Fibroblast of lung (primary cell): ENCODE data around the gene GTF2F2. TPM values are rescaled to one million over a fixed set of nuclear protein-coding genes. Genes with fewer than 3 reads are reported as not detected.

Experiments
- DNase-seq, 2 donors: peaks; one replicate each; pipeline versions ENCODE4 v3.0.0 to v3.0.0-alpha.2; 2010; ENCODE audit warnings: low read depth in 2 of 2
- H2AFZ ChIP-seq: 2 replicates; pipeline ENCODE4 v1.5.1; 2012; ENCODE audit warnings: low read length, control low read depth, inconsistent platforms
- H3K27ac ChIP-seq: 2 replicates; pipeline ENCODE4 v1.5.1; 2011; ENCODE audit warnings: low read length, control low read depth; ENCODE audit not compliant: insufficient read depth
- H3K27me3 ChIP-seq: 2 replicates; pipeline ENCODE4 v1.5.1; 2011; ENCODE audit warnings: mild to moderate bottlenecking, low read length; ENCODE audit not compliant: control insufficient read depth, insufficient read depth
- H3K36me3 ChIP-seq: 2 replicates; pipeline ENCODE4 v1.5.1; 2011; ENCODE audit warnings: low read length; ENCODE audit not compliant: control insufficient read depth, insufficient read depth
- H3K4me1 ChIP-seq: 2 replicates; pipeline ENCODE4 v1.5.1; 2011; ENCODE audit warnings: low read length; ENCODE audit not compliant: control insufficient read depth, insufficient read depth; ENCODE audit errors: extremely low read depth
- H3K4me2 ChIP-seq: 2 replicates; pipeline ENCODE4 v1.5.1; 2011; ENCODE audit warnings: low read length, control low read depth; ENCODE audit not compliant: insufficient read depth; ENCODE audit errors: extremely low read depth
- H3K4me3 ChIP-seq, 4 experiments: fragments of 200-600 bp in 1 of 4; sonication (generic) in 1 of 4; replicated peaks in 1 of 4; 2 replicates each; pipeline ENCODE4 v1.5.1; 2011 to 2016; ENCODE audit warnings: low read length in 4 of 4, low read depth in 3 of 4, mild to moderate bottlenecking in 3 of 4, control low read depth in 2 of 4, inconsistent platforms in 1 of 4, mixed read lengths in 1 of 4; ENCODE audit not compliant: insufficient read depth in 1 of 4; ENCODE audit errors: control extremely low read depth in 1 of 4
- H3K79me2 ChIP-seq: 2 replicates; pipeline ENCODE4 v1.5.1; 2012; ENCODE audit warnings: mild to moderate bottlenecking, low read length, inconsistent platforms; ENCODE audit not compliant: control insufficient read depth, insufficient read depth
- H3K9ac ChIP-seq: 2 replicates; pipeline ENCODE4 v1.5.1; 2011; ENCODE audit warnings: mild to moderate bottlenecking, low read length, control low read depth; ENCODE audit not compliant: insufficient read depth
- H3K9me3 ChIP-seq: 2 replicates; pipeline ENCODE4 v1.5.1; 2012; ENCODE audit warnings: low read depth, low read length; ENCODE audit not compliant: control insufficient read depth, insufficient read depth
- H4K20me1 ChIP-seq: 2 replicates; pipeline ENCODE4 v1.5.1; 2011; ENCODE audit warnings: low read length; ENCODE audit not compliant: control insufficient read depth, insufficient read depth; ENCODE audit errors: extremely low read depth
- EZH2 ChIP-seq: IDR thresholded peaks from 2 replicates; pipeline ENCODE4 v1.5.1; 2012; ENCODE audit warnings: low read length, control low read depth, mild to moderate bottlenecking; ENCODE audit errors: missing control alignments
- polyA plus RNA-seq, 2 donors: library from polyadenylated mRNA; depleted of rRNA in 1 of 2; stranded (reverse) in 1 of 2; unstranded in 1 of 2; fragments of >200 nt; gene quantifications; 2 replicates each; pipeline ENCODE4 v1.2.1, GENCODE V29; 2011 to 2012; ENCODE audit warnings: missing spikeins in 1 of 2
- total RNA-seq: library from RNA; depleted of rRNA; stranded (reverse); fragments of >200 nt; gene quantifications from 2 replicates; pipeline ENCODE4 v1.2.1, GENCODE V29; 2014
- TF ChIP-seq, protein P1 (sequence below), 2 donors: IDR thresholded peaks in 1 of 2; conservative IDR thresholded peaks in 1 of 2; 1 replicate in 1 of 2; 2 replicates in 1 of 2; pipeline ENCODE4 v1.5.1; 2011 to 2012; ENCODE audit warnings: low read length in 2 of 2, control low read depth in 1 of 2, inconsistent platforms in 1 of 2, low read depth in 1 of 2, mild to moderate bottlenecking in 1 of 2

GTF2F2 gene
- total and polyA plus RNA-seq, 2 donors (not counting 1 experiment from before 2014, with no cell fraction given) = 23.4 to 31.7 TPM

GRCh38 chr13:45257638-45258333 is 137.5 kb downstream of the GTF2F2 start:
- Histone ChIP-seq H3K4me3 (no peak overlapping the region), H3K27me3 (no peaks in the 10 kb centered on the region), H3K9me3 (no peaks in the 10 kb centered on the region), H2AFZ (no peak overlapping the region), H3K4me1 (peaks cover 3% of the 10 kb centered on the region), H3K27ac (no peak overlapping the region), H3K4me2 (peak overlapping the region; percentile 56), H3K79me2 (no peaks in the 10 kb centered on the region), H3K9ac (no peak overlapping the region), H4K20me1 (no peaks in the 10 kb centered on the region), H3K36me3 (no peaks in the 10 kb centered on the region)
- peak in 1 of 2 donors; percentile 57 for DNase-seq
- no peak for TF ChIP-seq EZH2
- TF ChIP-seq, protein P1, sequence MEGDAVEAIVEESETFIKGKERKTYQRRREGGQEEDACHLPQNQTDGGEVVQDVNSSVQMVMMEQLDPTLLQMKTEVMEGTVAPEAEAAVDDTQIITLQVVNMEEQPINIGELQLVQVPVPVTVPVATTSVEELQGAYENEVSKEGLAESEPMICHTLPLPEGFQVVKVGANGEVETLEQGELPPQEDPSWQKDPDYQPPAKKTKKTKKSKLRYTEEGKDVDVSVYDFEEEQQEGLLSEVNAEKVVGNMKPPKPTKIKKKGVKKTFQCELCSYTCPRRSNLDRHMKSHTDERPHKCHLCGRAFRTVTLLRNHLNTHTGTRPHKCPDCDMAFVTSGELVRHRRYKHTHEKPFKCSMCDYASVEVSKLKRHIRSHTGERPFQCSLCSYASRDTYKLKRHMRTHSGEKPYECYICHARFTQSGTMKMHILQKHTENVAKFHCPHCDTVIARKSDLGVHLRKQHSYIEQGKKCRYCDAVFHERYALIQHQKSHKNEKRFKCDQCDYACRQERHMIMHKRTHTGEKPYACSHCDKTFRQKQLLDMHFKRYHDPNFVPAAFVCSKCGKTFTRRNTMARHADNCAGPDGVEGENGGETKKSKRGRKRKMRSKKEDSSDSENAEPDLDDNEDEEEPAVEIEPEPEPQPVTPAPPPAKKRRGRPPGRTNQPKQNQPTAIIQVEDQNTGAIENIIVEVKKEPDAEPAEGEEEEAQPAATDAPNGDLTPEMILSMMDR (conservative IDR thresholded peaks at IDR 0.05 in 1 of 2, IDR thresholded peaks at IDR 0.05 in 1 of 2; ENCODE audit: low read depth in 1 of 2, low read length in 2 of 2) = no peak

- peaks cover 3% of the 10 kb centered on the region for H3K4me1 ChIP-seq
- no peak overlapping the region for H3K27ac ChIP-seq
- H3K27me3 ChIP-seq = no peaks in the 10 kb centered on the region
- no peak overlapping the region for H2AFZ ChIP-seq
- no peaks in the 10 kb centered on the region for H4K20me1 ChIP-seq
- TF ChIP-seq, protein P1 (conservative IDR thresholded peaks at IDR 0.05 in 1 of 2, IDR thresholded peaks at IDR 0.05 in 1 of 2; ENCODE audit: low read depth in 1 of 2, low read length in 2 of 2) = no peak
- no peak for TF ChIP-seq EZH2
- peak overlapping the region; percentile 38 for H3K4me2 ChIP-seq
- no peak overlapping the region for H3K9ac ChIP-seq
- H3K9me3 ChIP-seq = no peaks in the 10 kb centered on the region
- peak in 1 of 2 donors; percentile 60 for DNase-seq
- no peaks in the 10 kb centered on the region for H3K36me3 ChIP-seq
- no peaks in the 10 kb centered on the region for H3K79me2 ChIP-seq
- no peak overlapping the region for H3K4me3 ChIP-seq
Observed at GRCh38 chr13:45258334-45258675, 138.0 kb downstream of the GTF2F2 start.

DNA sequence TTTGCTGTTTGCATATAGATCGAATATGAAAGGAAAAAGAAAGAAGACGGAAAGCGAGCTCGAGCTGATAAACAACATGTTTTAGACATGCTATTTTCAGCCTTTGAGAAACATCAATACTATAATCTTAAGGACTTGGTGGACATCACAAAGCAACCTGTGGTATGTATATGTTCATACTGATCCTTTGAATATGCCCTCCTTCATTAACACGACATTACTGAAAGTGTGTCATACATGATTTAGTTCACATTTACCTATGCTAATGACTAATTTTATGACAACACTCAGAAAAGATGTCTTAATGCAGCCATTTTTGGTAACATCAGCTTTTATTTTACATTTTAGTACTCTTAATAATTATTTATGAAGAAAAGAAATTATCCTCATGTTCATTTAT is 146.9 kb downstream of the GTF2F2 start:
- Histone ChIP-seq H3K4me2 (no peak overlapping the region), H3K79me2 (no peaks in the 10 kb centered on the region), H2AFZ (no peak overlapping the region), H3K27ac (no peak overlapping the region), H3K4me1 (no peaks in the 10 kb centered on the region), H4K20me1 (no peaks in the 10 kb centered on the region), H3K4me3 (no peak overlapping the region), H3K9ac (no peak overlapping the region), H3K9me3 (no peaks in the 10 kb centered on the region), H3K27me3 (no peaks in the 10 kb centered on the region), H3K36me3 (no peaks in the 10 kb centered on the region)
- DNase-seq = no peak
- TF ChIP-seq, protein P1 (conservative IDR thresholded peaks at IDR 0.05 in 1 of 2, IDR thresholded peaks at IDR 0.05 in 1 of 2; ENCODE audit: low read depth in 1 of 2, low read length in 2 of 2) = no peak
- TF ChIP-seq EZH2 = no peak
